NT2/D1 (cell line): ENCODE data around the gene SRBD1.

Source experiments
- DNase-seq: peaks from one replicate; pipeline ENCODE4 v3.0.0-alpha.2; 2011; ENCODE audit warnings: low read depth, low spot score
- H3K27me3 ChIP-seq: 2 replicates; pipeline ENCODE4 v1.6.0; 2011; ENCODE audit warnings: mild to moderate bottlenecking; ENCODE audit not compliant: insufficient read length, insufficient read depth
- H3K36me3 ChIP-seq: 2 replicates; pipeline ENCODE4 v1.6.1; 2011; ENCODE audit warnings: mild to moderate bottlenecking, low read length, mixed read lengths; ENCODE audit not compliant: insufficient read depth, insufficient read length
- H3K4me1 ChIP-seq: 2 replicates; pipeline ENCODE4 v1.5.1; 2011; ENCODE audit not compliant: insufficient read depth, insufficient read length
- H3K4me3 ChIP-seq: 2 replicates; pipeline ENCODE4 v1.5.1; 2011; ENCODE audit warnings: low read depth; ENCODE audit not compliant: insufficient read length
- H3K9ac ChIP-seq: 2 replicates; pipeline ENCODE4 v1.6.0; 2011; ENCODE audit warnings: low read depth; ENCODE audit not compliant: insufficient read length
- H3K9me3 ChIP-seq: 2 replicates; pipeline ENCODE4 v1.5.1; 2011; ENCODE audit warnings: mild to moderate bottlenecking, low read length; ENCODE audit not compliant: insufficient read depth
- SUZ12 ChIP-seq: IDR thresholded peaks from 2 replicates; pipeline ENCODE4 v1.6.1; 2011; ENCODE audit not compliant: insufficient read length, insufficient read depth; ENCODE audit errors: extremely low read depth
- YY1 ChIP-seq: IDR thresholded peaks from 2 replicates; pipeline ENCODE4 v1.6.1; 2011; ENCODE audit not compliant: insufficient read length, insufficient read depth
- ZNF274 ChIP-seq: IDR thresholded peaks from 2 replicates; pipeline ENCODE4 v1.6.1; 2011; ENCODE audit warnings: mild to moderate bottlenecking, low read depth, low read length

SRBD1 gene

GRCh38 chr2:45394842-45395241 is 216.2 kb downstream of the SRBD1 start:
- no peak for DNase-seq
- H3K4me1 ChIP-seq: no peaks in the 10 kb centered on the region
- TF ChIP-seq ZNF274 (no peak), SUZ12 (no peak), YY1 (no peak)
- no peaks in the 10 kb centered on the region for H3K27me3 ChIP-seq
- H3K36me3 ChIP-seq: peaks cover 5% of the 10 kb centered on the region
- no peak overlapping the region for H3K4me3 ChIP-seq
- H3K9me3 ChIP-seq: no peaks in the 10 kb centered on the region
- no peak overlapping the region for H3K9ac ChIP-seq

- Histone ChIP-seq H3K4me1 (no peaks in the 10 kb centered on the region), H3K4me3 (no peak overlapping the region), H3K27me3 (no peaks in the 10 kb centered on the region), H3K9ac (no peak overlapping the region), H3K36me3 (peaks cover 6% of the 10 kb centered on the region), H3K9me3 (no peaks in the 10 kb centered on the region)
- TF ChIP-seq SUZ12 (no peak), ZNF274 (no peak)
- DNase-seq: no peak
Measured at GRCh38 chr2:45394216-45394615, 216.9 kb downstream of the SRBD1 start.

GRCh38 chr2:45391866-45392265 is 219.2 kb downstream of the SRBD1 start:
- no peaks in the 10 kb centered on the region for H3K4me1 ChIP-seq
- peaks cover 22% of the 10 kb centered on the region for H3K36me3 ChIP-seq
- H3K27me3 ChIP-seq: no peaks in the 10 kb centered on the region
- TF ChIP-seq SUZ12 (no peak), YY1 (no peak), ZNF274 (no peak)
- no peaks in the 10 kb centered on the region for H3K9me3 ChIP-seq
- H3K4me3 ChIP-seq: no peak overlapping the region
- DNase-seq: no peak
- H3K9ac ChIP-seq: no peak overlapping the region

GRCh38 chr2:45390861-45391260 is 220.2 kb downstream of the SRBD1 start:
- TF ChIP-seq ZNF274: no peak
- no peak for TF ChIP-seq YY1
- no peak for TF ChIP-seq SUZ12
- Histone ChIP-seq H3K27me3 (no peaks in the 10 kb centered on the region), H3K4me1 (no peaks in the 10 kb centered on the region), H3K36me3 (peaks cover 22% of the 10 kb centered on the region), H3K9me3 (no peaks in the 10 kb centered on the region), H3K4me3 (no peak overlapping the region), H3K9ac (no peak overlapping the region)
- no peak for DNase-seq

GRCh38 chr2:45390441-45390840 is 220.6 kb downstream of the SRBD1 start:
- Histone ChIP-seq H3K4me1 (no peaks in the 10 kb centered on the region), H3K9ac (no peak overlapping the region), H3K27me3 (no peaks in the 10 kb centered on the region), H3K9me3 (no peaks in the 10 kb centered on the region), H3K4me3 (no peak overlapping the region), H3K36me3 (peaks cover 22% of the 10 kb centered on the region)
- no peak for TF ChIP-seq ZNF274
- TF ChIP-seq SUZ12: no peak
- no peak for TF ChIP-seq YY1
- DNase-seq: no peak

- Histone ChIP-seq H3K36me3 (peaks cover 22% of the 10 kb centered on the region), H3K9me3 (no peaks in the 10 kb centered on the region), H3K9ac (no peak overlapping the region), H3K4me3 (no peak overlapping the region), H3K4me1 (no peaks in the 10 kb centered on the region), H3K27me3 (no peaks in the 10 kb centered on the region)
- no peak for DNase-seq
- TF ChIP-seq YY1 (no peak), ZNF274 (no peak), SUZ12 (no peak)
Measured at GRCh38 chr2:45388541-45389100, 222.4 kb downstream of the SRBD1 start.

GRCh38 chr2:45382744-45383143 is 228.3 kb downstream of the SRBD1 start:
- DNase-seq: no peak
- Histone ChIP-seq H3K9me3 (no peaks in the 10 kb centered on the region), H3K9ac (no peak overlapping the region), H3K27me3 (no peaks in the 10 kb centered on the region), H3K36me3 (peaks cover 6% of the 10 kb centered on the region), H3K4me3 (no peak overlapping the region), H3K4me1 (no peaks in the 10 kb centered on the region)
- no peak for TF ChIP-seq SUZ12
- no peak for TF ChIP-seq ZNF274
- TF ChIP-seq YY1: no peak
